A549 (cell line): ENCODE data around the gene TTC27.

Source experiments
- EP300 ChIP-seq, 2 experiments: fragments of >200 bp; sonication (Bioruptor Twin); formaldehyde crosslinking; IDR thresholded peaks; 2 replicates in 1 of 2; 3 replicates in 1 of 2; pipeline ENCODE4 v1.6.1; 2016 to 2017
- GATA3 ChIP-seq: IDR thresholded peaks from 2 replicates; pipeline ENCODE4 v1.6.1; 2012; ENCODE audit warnings: borderline replicate concordance
- HDAC2 ChIP-seq: fragments of 200-600 bp; sonication (generic); IDR thresholded peaks from 2 replicates; pipeline ENCODE4 v1.6.1; 2016
- JUN ChIP-seq, 2 experiments: fragments of >200 bp; sonication (Bioruptor Twin); formaldehyde crosslinking; IDR thresholded peaks; 2 replicates in 1 of 2; 3 replicates in 1 of 2; pipeline ENCODE4 v1.6.1; 2016 to 2017
- KDM5A ChIP-seq: fragments of 200-600 bp; sonication (generic); IDR thresholded peaks from 2 replicates; pipeline ENCODE4 v1.6.1; 2016; ENCODE audit warnings: antibody characterized with exemption, mild to moderate bottlenecking
- MYC ChIP-seq: IDR thresholded peaks from 2 replicates; pipeline ENCODE4 v1.6.1; 2012; ENCODE audit warnings: mild to moderate bottlenecking, inconsistent platforms, low read length, improper control_type of control experiment, borderline replicate concordance
- NFE2L2 ChIP-seq: fragments of 150-350 bp; conservative IDR thresholded peaks from 2 replicates; pipeline ENCODE4 v1.6.1; 2014; ENCODE audit warnings: low read length
- POLR2A ChIP-seq: IDR thresholded peaks from 2 replicates; pipeline ENCODE4 v1.6.1; 2012; ENCODE audit warnings: mild to moderate bottlenecking, low read length
- RAD21 ChIP-seq, 2 experiments: fragments of >200 bp in 1 of 2; sonication (Bioruptor Twin) in 1 of 2; formaldehyde crosslinking in 1 of 2; IDR thresholded peaks in 1 of 2; conservative IDR thresholded peaks in 1 of 2; 2 replicates in 1 of 2; 3 replicates in 1 of 2; pipeline ENCODE4 v1.6.1; 2012 to 2018; ENCODE audit warnings: inconsistent platforms in 1 of 2
- TFCP2L1 ChIP-seq: fragments of 250-450 bp; sonication (Bioruptor Pico); IDR thresholded peaks from 2 replicates; pipeline ENCODE4 v1.5.0; 2021; ENCODE audit warnings: mild to moderate bottlenecking
- ZFP36 ChIP-seq: fragments of 450-650 bp; IDR thresholded peaks from 2 replicates; pipeline ENCODE4 v1.6.1; 2014; ENCODE audit warnings: borderline replicate concordance; ENCODE audit not compliant: partially characterized antibody
- TF ChIP-seq, protein P1 (sequence below): fragments of >200 bp; sonication (Bioruptor Twin); formaldehyde crosslinking; IDR thresholded peaks from 3 replicates; pipeline ENCODE4 v1.5.1; 2016
- TF ChIP-seq, protein P2 (sequence below): IDR thresholded peaks from 2 replicates; pipeline ENCODE4 v1.6.1; 2012

DNA sequence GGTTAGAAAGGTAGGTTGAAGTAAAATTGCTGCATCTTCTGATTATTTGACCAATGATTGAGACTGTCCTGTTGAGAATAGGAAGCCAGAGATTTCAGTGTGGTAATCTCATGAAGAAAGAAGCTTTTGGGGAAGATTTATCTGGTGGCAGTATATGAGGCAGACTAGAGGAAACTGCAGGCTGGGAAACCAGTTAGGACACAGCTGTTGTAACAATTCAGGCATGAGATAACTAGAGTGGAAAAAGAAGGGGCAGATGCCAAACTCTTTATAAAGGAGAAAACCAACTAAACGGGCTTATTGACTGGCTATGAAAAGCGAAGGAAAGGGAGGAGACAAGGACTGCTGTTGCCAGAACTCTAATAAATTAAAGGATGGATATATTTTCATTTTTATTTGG lies 155.6 kb downstream of the TTC27 start:
- TF ChIP-seq, protein P1, sequence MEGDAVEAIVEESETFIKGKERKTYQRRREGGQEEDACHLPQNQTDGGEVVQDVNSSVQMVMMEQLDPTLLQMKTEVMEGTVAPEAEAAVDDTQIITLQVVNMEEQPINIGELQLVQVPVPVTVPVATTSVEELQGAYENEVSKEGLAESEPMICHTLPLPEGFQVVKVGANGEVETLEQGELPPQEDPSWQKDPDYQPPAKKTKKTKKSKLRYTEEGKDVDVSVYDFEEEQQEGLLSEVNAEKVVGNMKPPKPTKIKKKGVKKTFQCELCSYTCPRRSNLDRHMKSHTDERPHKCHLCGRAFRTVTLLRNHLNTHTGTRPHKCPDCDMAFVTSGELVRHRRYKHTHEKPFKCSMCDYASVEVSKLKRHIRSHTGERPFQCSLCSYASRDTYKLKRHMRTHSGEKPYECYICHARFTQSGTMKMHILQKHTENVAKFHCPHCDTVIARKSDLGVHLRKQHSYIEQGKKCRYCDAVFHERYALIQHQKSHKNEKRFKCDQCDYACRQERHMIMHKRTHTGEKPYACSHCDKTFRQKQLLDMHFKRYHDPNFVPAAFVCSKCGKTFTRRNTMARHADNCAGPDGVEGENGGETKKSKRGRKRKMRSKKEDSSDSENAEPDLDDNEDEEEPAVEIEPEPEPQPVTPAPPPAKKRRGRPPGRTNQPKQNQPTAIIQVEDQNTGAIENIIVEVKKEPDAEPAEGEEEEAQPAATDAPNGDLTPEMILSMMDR = no peak
- no peak for TF ChIP-seq EP300 (IDR thresholded peaks at IDR 0.05)
- no peak for TF ChIP-seq RAD21 (conservative IDR thresholded peaks at IDR 0.05 in 1 of 2, IDR thresholded peaks at IDR 0.05 in 1 of 2)
- TF ChIP-seq TFCP2L1 (CRISPR knock-in tag) = no peak
- TF ChIP-seq POLR2A = no peak
- TF ChIP-seq HDAC2 = no peak
- TF ChIP-seq, protein P2, sequence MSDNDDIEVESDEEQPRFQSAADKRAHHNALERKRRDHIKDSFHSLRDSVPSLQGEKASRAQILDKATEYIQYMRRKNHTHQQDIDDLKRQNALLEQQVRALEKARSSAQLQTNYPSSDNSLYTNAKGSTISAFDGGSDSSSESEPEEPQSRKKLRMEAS = no peak
- no peak for TF ChIP-seq NFE2L2
- TF ChIP-seq GATA3 = no peak
- TF ChIP-seq MYC = no peak
- TF ChIP-seq JUN (IDR thresholded peaks at IDR 0.05) = no peak
- TF ChIP-seq KDM5A = no peak
- no peak for TF ChIP-seq ZFP36
